HepG2 (cell line): Measurements from ENCODE around the gene COG1. TPM values are rescaled to one million over a fixed set of nuclear protein-coding genes. Genes with fewer than 3 reads are reported as not detected.

Experiments used
- CSRNP1 ChIP-seq: sonication (generic); formaldehyde crosslinking; IDR thresholded peaks from 2 replicates; pipeline ENCODE4 v1.8.1; 2023; ENCODE audit warnings: mild to moderate bottlenecking, missing genetic modification reagents
- RAD51 ChIP-seq: fragments of 450-650 bp; IDR thresholded peaks from 2 replicates; pipeline ENCODE4 v1.6.1; 2016; ENCODE audit warnings: borderline replicate concordance
- RNF219 ChIP-seq: sonication (generic); formaldehyde crosslinking; IDR thresholded peaks from 2 replicates; pipeline ENCODE4 v1.5.0; 2020; ENCODE audit warnings: mild to moderate bottlenecking, missing genetic modification reagents
- RXRA ChIP-seq: sonication (generic); formaldehyde crosslinking; IDR thresholded peaks from 2 replicates; pipeline ENCODE4 v1.5.1; 2020; ENCODE audit warnings: missing genetic modification reagents
- SAFB2 ChIP-seq: sonication (generic); formaldehyde crosslinking; IDR thresholded peaks from 2 replicates; pipeline ENCODE4 v1.5.1; 2020; ENCODE audit warnings: missing genetic modification reagents, low read depth, mild to moderate bottlenecking, borderline replicate concordance
- SP5 ChIP-seq: IDR thresholded peaks from 2 replicates; pipeline ENCODE4 v1.6.1; 2016; ENCODE audit warnings: low read depth, borderline replicate concordance
- TFAP4 ChIP-seq: sonication (generic); IDR thresholded peaks from 2 replicates; pipeline ENCODE4 v1.6.1; 2016; ENCODE audit warnings: low read depth, borderline replicate concordance
- YY1 ChIP-seq: IDR thresholded peaks from 2 replicates; pipeline ENCODE4 v1.6.1; 2011; ENCODE audit warnings: low read length, low read depth, moderate library complexity, mild to moderate bottlenecking; ENCODE audit not compliant: insufficient read depth, insufficient replicate concordance
- ZBTB3 ChIP-seq: sonication (generic); formaldehyde crosslinking; IDR thresholded peaks from 2 replicates; pipeline ENCODE4 v1.4.0; 2020; ENCODE audit warnings: low read depth, mild to moderate bottlenecking, moderate library complexity, missing genetic modification reagents, borderline replicate concordance
- ZBTB7A ChIP-seq: sonication (generic); formaldehyde crosslinking; IDR thresholded peaks from 2 replicates; pipeline ENCODE4 v1.8.0; 2022; ENCODE audit warnings: mild to moderate bottlenecking, missing genetic modification reagents
- ZMYM3 ChIP-seq: sonication (generic); formaldehyde crosslinking; IDR thresholded peaks from 2 replicates; pipeline ENCODE4 v1.5.1; 2020; ENCODE audit warnings: mild to moderate bottlenecking, missing genetic modification reagents
- ZNF275 ChIP-seq: sonication (generic); formaldehyde crosslinking; IDR thresholded peaks from 2 replicates; pipeline ENCODE4 v1.8.0; 2022; ENCODE audit warnings: missing genetic modification reagents, mild to moderate bottlenecking, inconsistent platforms, borderline replicate concordance
- ZNF33B ChIP-seq: sonication (generic); formaldehyde crosslinking; IDR thresholded peaks from 2 replicates; pipeline ENCODE4 v1.5.1; 2020; ENCODE audit warnings: mild to moderate bottlenecking, missing genetic modification reagents
- ZNF546 ChIP-seq: sonication (generic); formaldehyde crosslinking; conservative IDR thresholded peaks from 2 replicates; pipeline ENCODE4 v1.8.1; 2023; ENCODE audit warnings: mild to moderate bottlenecking, missing genetic modification reagents
- ZNF577 ChIP-seq: sonication (generic); formaldehyde crosslinking; IDR thresholded peaks from 2 replicates; pipeline ENCODE4 v1.4.0; 2020; ENCODE audit warnings: mild to moderate bottlenecking, low read depth, missing genetic modification reagents, borderline replicate concordance
- ZNF609 ChIP-seq: sonication (generic); formaldehyde crosslinking; IDR thresholded peaks from 2 replicates; pipeline ENCODE4 v1.4.0; 2020; ENCODE audit warnings: mild to moderate bottlenecking, missing genetic modification reagents, borderline replicate concordance
- ZSCAN30 ChIP-seq: sonication (generic); formaldehyde crosslinking; IDR thresholded peaks from 2 replicates; pipeline ENCODE4 v1.5.0; 2020; ENCODE audit warnings: mild to moderate bottlenecking, missing genetic modification reagents
- polyA plus RNA-seq, 8 experiments: library from polyadenylated mRNA; depleted of rRNA in 3 of 8; stranded (reverse) in 7 of 8; unstranded in 1 of 8; fragments of >200 nt; fragmentation: Illumina TruSeq in 4 of 8; extraction: Trizol in 4 of 8; gene quantifications; 2 replicates each; pipeline versions ENCODE4 v1.2.1 to v1.2.3, GENCODE V29; 2011 to 2016; ENCODE audit warnings: low read depth in 4 of 8, missing spikeins in 1 of 8, mixed read lengths in 1 of 8; ENCODE audit not compliant: insufficient read depth in 1 of 8
- total RNA-seq, 5 experiments: library from RNA; depleted of rRNA; stranded (reverse); fragments of >200 nt; fragmentation: Illumina TruSeq; extraction: Trizol; gene quantifications; 2 replicates each; pipeline ENCODE4 v1.2.3, GENCODE V29; 2016; ENCODE audit warnings: low read depth in 1 of 5

COG1 gene
- total and polyA plus RNA-seq, 2 of the 13 experiments (the other 11 are each of a cell fraction or from before 2014, with no cell fraction given) = 36.6 to 39.7 TPM

GRCh38 chr17:73189417-73190099 is 3.3 kb upstream of the COG1 start (continued):
- TF ChIP-seq ZNF609 (CRISPR knock-in tag) (peak; percentile 73; the same call in 1 of the 2 replicates), SAFB2 (CRISPR knock-in tag) (no peak), CSRNP1 (no peak), ZMYM3 (CRISPR knock-in tag) (peak; percentile 59; the same call in 1 of the 2 replicates), RNF219 (CRISPR knock-in tag) (no peak), YY1 (peak; percentile 50), RAD51 (peak; percentile 42; the same call in 1 of the 2 replicates), ZNF546 (CRISPR knock-in tag) (no peak), ZBTB7A (CRISPR knock-in tag) (no peak), RXRA (no peak), ZNF33B (CRISPR knock-in tag) (no peak), ZNF275 (CRISPR knock-in tag) (no peak), ZSCAN30 (CRISPR knock-in tag) (no peak), ZBTB3 (CRISPR knock-in tag) (no peak), TFAP4 (peak; percentile 85; the same call in 1 of the 2 replicates), ZNF577 (CRISPR knock-in tag) (no peak), SP5 (CRISPR knock-in tag) (no peak; the same call in 1 of the 2 replicates)
